HG03025 (cell line): ENCODE data around the gene IGFALS.

Experiments used
- ATAC-seq: cut with Tn5 transposase; IDR thresholded peaks from one replicate; pipeline ENCODE4 v1.9.1; 2021; ENCODE audit warnings: mild to moderate bottlenecking, moderate library complexity; ENCODE audit not compliant: unreplicated experiment, low FRiP score

Gene IGFALS

DNA sequence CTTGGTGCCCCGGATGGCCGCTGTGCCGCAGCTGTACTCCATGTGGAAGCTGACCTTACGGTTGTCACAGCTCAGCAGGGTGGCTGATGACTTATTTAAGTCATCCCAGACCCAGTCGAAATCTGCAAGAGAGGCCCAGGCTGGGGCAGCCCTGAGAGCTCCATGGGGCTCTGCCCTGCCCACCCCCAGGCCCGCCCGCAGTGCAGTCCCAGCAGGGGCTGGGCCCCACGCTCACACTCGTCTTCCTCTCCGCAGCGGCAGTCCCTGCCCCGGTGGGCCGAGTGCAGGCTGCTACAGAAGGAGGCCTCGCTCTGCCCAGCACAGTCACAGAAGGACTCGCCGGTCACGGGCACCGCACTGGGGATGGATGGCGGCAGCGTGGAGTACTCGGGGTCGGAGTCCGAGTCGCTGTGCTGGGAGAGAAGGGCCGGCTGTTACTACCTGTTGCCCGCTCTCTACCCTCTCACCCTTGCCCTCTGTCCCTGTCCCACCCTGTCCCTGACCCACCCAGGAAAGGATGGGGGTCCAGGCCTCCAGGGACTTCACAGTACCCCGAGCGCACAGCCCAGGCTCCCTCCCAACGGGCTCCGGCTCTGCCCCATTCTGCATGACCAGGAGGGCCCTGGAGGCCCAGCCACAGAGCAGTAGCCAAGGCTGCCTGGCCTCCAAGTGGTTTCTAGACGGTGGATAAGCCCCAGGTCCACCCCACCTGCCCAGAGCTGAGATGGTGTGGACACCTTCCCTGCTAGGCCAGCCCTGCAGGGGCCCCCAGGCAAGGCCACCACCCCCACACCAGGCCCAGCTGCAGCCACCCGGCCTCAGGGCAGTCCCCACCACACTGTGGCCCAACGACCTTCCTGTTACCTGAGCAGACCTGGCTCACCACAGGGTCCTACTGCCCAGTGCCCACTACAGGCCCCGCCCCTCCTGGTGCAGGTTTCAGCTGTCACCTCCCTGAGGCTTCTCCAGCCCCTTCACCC is 15.0 kb downstream of the IGFALS start:
- ATAC-seq, result no peak

DNA sequence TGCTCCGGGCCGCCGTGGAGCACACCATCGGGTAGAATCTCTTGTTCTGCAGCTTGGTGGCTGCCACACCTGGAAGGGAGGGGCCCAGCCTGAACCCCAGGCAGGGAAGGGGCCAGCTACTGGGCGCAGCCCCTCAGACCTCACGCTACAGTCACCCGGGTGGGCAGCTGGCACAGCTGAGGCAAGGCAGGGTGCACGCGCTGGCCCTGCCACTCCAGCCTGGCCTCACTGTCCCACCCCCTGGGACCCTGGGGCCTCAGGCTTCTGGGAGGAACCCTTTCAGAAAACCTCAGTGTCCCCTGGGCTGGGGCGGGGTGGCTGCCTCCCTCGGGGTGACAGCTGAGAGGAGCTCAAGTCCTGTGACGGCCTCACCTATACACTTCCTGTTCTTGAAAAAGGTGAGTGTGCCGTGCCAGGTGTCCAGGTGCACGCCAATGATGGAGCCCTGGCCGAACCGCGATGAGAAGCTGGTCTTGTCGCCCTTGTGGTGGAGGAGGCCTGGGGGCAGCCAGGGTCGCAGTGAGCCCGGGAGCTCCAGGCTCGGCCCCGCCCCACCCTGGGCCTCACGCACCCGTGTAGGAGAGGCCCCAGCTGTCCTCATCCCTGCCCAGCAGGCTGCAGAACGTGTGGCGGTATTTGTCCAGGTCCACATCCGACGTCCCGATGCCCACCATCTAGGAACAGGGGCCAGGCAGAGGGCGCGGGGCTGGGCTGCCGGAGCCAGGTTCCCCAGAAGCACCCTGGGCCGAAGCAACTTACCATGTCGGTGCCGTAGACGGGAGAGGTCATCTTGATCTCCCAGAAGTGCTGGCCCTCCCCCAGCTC is 15.9 kb downstream of the IGFALS start:
- no peak for ATAC-seq

DNA sequence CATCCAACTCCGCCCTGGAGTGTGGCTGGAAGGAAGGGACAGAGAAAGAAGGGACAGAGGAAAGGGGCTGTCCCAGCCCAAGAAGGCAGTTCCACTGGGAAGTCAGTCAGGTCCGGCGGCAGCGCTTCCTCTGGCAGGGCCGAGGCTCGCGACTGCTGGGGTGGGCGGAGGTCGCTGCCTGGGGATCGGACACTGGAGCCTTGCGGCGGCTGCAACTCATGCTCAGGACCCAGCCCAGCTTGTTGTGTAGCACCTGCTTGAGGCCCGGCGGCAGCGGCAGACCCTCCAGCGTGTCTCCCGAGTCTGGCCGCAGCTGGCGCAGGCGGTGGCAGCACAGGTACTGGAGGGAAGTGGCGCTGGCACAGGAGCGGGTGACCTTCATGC is 16.5 kb downstream of the IGFALS start:
- no peak for ATAC-seq

DNA sequence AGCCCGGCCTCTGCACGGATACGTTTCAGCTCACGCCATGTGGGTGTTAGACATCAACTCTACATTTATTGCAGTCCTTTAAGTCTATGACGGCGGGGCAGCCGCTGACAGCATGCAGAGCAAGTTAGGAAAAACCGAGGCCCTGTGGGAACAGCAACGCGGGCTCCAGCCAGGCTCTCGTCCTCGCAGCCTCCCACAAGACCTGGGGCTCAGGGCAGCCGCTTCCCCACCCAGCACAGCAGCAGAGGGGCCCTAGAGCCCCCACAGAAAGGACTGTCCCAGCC is 16.9 kb downstream of the IGFALS start:
- no peak for ATAC-seq

DNA sequence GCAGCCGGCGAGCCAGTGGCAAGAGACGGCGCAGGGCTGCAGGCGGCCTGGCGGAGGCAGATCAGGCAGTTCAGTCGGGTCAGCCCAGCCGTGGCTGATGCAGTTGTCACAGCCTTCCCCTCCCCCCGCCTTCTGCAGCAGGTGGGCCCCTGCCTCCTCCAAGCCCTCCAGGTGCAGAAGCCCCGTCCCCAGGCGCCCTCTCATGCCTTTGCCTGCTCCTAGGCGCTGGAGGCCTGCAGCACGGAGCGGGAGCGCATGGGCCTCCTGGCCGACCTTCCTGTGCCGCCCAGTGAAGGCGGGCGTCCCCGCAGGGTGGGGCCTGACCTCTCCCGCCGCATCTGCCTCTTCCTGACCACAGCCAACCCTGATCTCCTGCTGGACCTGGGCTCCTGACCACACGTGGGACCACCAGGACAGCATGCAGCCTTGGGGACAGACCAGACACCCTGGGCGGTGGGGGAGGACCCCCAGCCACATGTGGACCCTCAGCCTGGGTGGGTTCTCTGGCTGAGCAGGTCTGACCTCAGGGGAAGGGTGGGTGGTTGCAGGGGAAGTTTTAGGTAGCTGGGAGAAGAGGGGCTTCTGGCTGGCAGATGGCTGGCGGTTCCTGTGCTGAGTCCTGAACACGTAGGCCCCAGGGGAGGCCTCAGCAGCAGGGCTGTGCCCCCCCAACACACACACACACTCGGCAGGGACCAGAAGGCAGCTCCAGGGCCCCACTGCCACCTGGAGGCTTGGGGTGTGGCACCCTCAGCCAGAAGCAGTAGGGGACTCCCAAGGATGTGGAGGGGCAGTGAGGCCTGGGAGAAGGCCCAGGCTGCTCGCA is 17.4 kb downstream of the IGFALS start:
- no peak for ATAC-seq

DNA sequence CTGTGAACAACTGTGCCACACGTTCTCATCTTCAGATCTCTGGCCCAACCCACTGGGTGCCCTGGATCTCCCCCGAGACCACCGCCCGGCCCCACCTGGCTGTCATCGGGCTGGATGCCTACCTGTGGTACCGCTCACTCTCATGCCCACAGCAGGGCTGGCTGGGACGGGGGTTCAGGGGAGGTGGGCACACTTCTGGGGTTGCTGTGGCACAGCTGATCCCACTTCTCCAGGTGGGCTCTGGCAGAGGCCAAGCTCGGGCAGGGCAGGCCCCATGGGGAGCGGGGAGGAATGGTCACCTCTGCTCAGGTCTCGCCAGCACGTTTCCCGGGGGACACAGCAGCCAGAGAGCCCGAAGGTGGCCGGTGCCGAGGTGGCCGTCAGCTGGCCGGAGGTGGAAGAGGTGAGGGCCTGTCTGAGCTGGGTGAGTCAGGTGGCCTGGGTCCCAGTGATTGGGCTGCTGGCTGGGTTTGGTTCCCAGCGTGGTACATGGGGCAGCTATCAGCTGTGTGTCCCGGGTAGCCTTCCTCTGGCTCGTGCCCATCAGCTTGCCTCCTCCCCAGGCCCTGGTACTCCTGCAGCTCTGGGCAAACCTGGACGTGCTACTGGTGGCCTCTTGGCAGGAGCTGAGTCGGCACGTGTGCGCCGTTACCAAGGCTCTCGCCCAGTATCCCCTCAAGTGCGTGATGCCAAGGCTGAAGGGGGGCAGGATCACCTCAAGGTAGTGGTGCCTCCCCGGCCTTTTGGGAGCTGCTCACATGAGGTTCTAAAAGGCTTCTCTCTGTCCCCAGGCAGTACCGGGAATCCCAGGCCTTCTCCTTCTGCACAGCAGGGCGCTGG is 18.3 kb downstream of the IGFALS start:
- ATAC-seq, result no peak

DNA sequence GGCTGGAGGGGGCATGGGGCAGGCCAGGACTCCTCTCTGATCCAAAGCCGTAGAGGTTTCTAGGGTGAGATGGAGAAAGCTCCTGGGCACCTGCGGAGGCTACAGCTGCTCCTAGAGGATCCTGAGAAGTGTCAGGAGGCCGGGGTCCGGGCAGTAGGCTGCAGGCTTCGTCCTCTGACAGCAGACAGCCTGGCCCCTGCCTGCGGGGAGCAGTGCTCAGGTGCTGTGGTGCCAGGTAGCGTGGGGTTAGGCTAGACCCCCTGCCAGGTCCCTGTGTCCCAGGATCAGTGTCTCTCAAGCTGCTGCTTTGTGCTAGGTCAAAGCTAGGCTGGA is 19.1 kb downstream of the IGFALS start:
- no peak for ATAC-seq

DNA sequence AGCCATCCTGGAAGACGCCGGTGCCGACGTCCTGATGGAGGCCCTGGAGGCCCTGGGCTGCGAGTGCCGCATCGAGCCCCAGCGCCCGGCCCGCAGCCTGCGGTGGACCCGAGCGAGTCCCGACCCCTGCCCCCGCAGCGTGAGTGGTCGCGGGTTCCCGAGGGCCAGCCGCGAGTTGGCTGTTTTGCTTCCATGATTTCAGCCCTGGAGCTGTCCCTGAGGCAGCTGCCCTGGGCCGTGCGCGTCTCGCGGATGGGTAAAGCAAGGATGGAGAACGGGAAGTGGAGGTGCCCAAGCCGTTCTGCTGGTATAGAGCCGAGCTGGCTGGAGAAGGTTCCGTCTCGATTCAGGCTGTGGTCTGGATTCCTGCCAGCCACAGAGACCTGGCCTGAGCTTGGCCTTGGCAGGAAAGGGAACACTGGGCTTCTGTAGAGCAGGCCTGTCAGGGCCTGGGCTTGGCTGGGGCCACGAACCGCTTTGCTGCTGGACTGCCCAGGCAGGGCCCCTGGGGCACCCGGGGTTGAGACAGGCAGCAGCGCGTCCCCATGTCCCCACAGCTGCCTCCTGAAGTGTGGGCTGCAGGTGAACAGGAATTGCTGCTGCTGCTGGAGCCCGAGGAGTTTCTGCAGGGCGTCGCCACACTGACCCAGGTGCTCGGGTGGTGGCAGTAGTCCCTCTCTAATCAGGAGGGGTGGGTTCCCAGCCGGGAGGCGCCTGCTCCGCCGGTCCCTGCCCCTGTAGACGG is 19.6 kb downstream of the IGFALS start:
- ATAC-seq, result no peak

DNA sequence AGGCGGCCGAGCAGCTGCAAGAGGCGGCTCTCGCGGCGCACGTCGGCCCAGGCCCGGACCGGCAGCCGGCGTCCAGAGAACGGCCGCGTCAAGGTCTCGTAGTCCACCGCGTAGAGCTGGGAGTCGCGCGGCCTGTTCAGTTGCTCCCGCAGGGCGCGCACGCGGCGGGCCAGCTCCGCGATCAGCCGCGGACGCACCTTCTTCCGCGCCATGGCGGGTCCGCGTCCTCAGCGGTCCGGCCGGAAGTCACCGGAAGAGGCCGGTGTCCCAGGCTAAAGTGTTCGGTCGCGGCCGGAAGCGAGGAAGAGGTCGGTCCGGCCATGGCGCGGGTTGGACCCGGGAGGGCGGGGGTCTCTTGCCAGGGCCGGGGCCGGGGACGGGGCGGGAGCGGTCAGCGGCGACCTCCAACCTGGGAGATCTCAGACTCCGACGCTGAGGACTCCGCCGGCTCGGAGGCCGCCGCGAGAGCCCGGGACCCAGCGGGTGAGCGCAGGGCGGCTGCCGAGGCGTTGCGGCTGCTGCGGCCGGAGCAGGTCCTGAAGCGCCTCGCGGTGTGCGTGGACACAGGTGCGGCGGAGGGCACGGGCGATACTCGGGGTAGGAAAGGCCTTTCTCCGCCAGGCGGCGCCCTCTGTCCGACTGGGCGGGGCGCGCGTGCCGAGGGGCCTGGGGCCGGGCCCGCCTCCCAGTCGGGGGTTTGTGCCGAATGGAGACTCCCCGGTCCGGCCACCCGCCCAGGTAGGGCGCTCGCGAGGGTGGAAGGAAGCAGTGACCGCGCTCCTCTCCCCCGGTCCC is 20.4 kb downstream of the IGFALS start, which contains the start of gene MRPS34:
Gene MRPS34, minus strand, starts transcription at position 227 of the 795 bp plus-strand sequence. Its CDS starts 15 bp downstream, at position 212.
- ATAC-seq, result no peak

DNA sequence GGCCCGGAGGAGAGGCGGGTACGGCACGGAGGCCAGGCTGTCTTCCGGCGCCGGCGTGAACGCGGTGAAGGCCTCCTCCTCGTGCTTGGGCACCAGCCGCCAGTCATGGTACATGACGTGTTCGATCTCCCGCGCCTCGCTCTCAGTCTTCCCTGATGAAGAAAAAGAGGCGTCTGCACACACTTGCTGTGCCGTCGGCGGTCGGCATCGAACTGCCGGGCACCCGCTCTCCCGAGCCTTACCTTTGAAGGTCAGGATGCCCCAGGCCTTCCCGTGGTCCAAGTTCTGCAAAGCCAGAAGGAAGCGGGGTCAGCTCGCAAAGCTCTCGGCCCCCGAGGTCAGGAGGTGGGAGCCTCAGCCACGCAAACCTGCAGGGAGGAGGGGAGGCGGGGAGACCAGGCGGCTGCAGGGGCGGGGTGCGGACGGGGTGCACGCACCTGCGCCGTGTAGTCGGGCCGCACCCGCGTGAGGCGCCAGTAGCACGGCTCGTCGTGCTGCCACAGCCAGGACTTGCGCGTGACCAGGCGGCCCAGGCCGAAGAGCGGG is 21.1 kb downstream of the IGFALS start, which contains the start of gene EME2:
Gene EME2, plus strand, starts transcription at position 449 of the 546 bp plus-strand sequence. CDS start 418 bp downstream, outside the sequence.
- no peak for ATAC-seq

DNA sequence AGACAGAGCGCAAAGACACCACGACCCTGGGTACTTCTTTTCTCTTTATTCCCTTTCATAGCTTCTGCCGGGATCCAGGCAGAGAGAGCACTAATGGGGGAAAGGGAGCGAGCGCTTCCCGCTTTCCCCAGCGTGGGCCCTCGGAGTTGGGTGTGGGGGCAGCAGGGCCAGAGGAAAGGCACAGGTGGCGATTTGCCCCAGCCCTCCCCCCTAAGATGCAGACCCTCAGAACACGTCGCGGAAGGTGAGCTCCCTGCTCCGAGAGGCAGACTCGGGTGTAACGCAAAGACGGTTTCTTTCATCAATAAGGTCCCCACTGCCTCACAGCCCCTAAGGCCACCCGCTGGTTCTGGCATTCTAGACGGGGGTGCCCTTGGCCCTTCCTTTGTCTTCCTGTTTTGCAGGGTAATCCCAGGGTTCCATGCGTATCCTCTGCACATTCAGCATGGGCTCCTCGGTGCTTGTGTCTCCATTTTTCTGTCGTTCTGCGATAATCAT is 21.6 kb downstream of the IGFALS start:
- no peak for ATAC-seq

DNA sequence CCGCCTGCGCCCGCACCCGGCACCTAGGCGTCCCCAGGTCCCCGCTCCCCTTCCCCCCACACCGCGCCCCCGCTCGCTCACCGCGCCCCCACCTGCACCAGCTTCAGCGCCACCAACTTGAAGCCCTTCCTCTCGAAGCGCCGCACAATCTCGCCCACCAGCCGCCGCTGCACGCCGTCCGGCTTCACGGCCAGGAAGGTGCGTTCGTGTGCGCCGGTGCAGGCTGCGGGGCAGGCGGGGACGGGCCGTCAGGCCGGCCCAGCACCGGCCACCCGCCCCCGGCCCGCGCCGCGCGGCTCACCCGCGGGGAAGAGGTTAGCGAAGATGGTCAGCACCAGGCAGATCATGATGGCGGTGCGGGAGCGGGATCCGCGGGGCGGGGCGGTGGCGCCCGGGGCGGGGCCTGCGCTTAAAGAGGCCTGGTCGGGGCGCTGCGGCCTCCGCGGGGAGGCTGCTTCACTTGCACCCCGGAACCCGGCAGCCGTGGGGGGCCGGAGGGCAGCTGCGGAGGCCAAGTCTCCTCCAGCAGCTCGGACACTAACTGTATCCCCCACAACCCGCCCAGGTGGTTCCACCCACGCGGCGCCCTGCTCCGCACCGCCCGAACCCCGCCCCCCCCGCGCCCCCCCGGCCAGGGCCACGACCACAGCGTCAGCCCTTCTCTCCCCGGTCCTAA is 22.2 kb downstream of the IGFALS start, which contains the start of gene NME3:
Gene NME3, minus strand, starts transcription at position 356 of the 676 bp plus-strand sequence. Its CDS starts 9 bp downstream, at position 347.
- no peak for ATAC-seq

DNA sequence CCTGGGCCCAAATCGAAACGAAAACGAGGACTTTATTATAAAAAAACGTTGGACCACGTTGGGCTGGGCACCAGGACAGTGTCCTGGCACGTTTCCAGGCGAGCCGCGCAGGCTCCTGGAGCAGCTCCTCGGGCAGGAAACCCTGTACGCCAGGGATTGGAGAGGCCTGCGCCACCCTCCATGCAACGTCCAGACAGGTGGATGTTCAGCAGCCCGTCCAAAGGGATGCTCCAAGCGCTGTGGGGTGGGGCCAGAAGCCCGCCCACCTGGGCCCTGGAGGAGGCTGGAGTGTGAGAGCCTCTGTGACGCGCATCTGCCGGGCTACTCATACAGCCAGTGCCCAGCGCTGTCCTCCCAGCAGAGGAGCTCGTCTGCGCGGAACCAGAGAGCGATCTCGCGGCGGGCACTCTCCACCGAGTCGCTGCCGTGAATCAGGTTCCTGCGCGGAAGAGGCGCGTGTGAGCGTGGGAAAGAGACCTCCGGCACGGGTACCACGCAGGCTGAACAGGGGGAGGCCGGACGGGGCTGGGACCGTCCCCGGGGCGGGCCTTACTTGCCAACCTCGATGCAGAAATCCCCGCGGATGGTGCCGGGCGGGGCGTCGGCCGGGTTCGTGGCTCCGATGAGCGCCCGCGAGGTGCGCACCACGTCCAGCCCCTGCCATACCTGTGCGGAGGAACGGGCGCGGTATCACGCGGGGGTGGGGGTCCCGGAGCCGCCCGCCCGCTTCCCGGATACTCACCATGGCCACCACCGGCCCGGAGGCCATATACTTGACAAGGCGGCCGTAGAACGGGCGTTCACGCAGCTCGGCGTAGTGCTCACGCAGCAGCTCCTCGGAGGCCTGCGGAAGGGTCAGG is 22.9 kb downstream of the IGFALS start:
- no peak for ATAC-seq

DNA sequence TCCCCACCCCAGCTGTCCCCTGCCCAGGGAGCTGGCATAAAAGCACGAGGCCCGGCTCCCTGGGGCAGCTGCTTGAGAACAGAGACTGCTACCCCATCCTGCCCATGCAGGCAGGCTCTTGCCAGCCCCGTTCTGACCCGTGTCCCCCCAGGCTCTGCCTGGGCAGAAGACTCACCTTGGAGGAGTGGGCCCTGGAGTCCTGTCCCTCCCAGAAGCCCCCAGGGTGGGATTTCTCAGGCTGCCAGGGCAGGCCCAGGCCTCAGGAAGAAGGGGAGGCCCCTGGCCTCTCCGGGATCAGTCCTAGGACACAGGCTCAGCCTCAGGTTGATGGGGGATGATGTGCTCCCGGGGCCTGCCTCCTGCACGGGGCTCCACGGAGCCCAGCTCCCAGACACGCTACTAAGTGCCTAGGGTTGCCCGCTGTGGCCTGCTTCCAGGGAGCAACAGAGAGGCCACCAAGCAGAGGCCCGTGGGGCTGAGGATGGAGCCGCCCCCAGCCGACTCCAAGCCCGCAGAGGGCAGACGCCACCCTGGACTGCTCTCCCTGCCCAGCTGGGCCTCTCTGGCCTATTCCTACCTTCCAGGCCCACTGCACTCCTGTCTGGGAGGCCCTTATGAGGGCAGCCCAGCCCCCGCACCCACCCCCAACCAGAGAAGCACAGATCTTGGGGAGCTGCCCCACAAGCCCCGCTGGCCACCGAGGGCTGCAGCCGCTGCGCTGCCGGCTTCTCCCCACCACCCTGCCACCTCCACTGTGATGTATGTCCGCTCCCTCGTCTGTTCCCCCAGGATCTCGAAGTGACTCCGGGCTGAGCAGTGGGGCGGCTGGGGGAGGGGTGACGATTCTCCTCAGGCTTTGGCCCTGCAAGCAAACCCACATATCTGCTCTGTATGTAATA is 23.9 kb downstream of the IGFALS start:
- ATAC-seq, result no peak

DNA sequence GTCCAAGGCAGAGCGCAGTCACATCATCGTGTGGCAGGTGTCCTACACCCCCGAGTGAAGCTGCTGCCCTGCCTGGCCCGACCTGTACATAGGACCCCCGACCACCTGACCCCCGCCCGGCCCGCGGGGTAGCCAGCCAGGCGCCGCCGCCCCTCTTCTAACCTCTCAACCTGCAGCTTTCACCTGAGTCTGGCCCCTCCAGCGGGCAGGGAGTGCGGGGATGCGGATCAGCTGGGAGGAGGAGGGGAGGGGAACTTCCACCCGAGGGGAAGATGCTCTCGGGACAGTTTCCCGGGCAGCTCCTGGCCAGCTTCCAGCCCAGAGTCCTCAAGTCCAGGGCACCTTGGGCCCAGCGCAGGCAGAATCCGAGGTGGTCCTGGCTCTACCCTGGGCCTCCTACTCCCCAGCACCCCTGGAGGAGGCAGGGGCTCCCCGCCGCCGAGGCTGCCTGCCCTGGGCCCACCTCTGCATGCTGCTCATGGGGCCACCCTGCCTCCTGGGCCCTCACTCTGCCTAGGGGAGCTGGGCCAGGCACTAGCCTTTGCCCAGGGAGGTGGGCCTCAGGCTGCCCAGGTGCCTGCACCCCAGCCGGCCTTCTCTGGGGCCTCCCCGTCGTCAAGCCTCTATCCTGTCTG is 24.6 kb downstream of the IGFALS start:
- ATAC-seq, result no peak
